ENCODE measurements around the gene ADGRL1.

Gene ADGRL1

GRCh38 chr19:14101003-14101545 is 104.9 kb downstream of the ADGRL1 start:
- no peak overlapping the region for H3K4me3 ChIP-seq (ENCODE audit: low read length)
- no peak for DNase-seq (ENCODE audit: low read depth)
- TF ChIP-seq CTCF (conservative IDR thresholded peaks at IDR 0.05; ENCODE audit: low read depth, low read length) = no peak
